LNCaP clone FGC (cell line): ENCODE measurements around the gene TNS3.

Experiments
- DNase-seq: peaks from one replicate; pipeline ENCODE4 v3.0.0-alpha.2; 2011; ENCODE audit warnings: low read depth
- H3K4me3 ChIP-seq: 2 replicates; pipeline ENCODE4 v1.5.1; 2011; ENCODE audit warnings: mild to moderate bottlenecking, low read depth, low read length, control low read depth
- TF ChIP-seq, protein P1 (sequence below): IDR thresholded peaks from 2 replicates; pipeline ENCODE4 v1.5.1; 2012; ENCODE audit warnings: mild to moderate bottlenecking; ENCODE audit not compliant: control insufficient read depth, insufficient read depth; ENCODE audit errors: extremely low read depth

TNS3 gene

DNA sequence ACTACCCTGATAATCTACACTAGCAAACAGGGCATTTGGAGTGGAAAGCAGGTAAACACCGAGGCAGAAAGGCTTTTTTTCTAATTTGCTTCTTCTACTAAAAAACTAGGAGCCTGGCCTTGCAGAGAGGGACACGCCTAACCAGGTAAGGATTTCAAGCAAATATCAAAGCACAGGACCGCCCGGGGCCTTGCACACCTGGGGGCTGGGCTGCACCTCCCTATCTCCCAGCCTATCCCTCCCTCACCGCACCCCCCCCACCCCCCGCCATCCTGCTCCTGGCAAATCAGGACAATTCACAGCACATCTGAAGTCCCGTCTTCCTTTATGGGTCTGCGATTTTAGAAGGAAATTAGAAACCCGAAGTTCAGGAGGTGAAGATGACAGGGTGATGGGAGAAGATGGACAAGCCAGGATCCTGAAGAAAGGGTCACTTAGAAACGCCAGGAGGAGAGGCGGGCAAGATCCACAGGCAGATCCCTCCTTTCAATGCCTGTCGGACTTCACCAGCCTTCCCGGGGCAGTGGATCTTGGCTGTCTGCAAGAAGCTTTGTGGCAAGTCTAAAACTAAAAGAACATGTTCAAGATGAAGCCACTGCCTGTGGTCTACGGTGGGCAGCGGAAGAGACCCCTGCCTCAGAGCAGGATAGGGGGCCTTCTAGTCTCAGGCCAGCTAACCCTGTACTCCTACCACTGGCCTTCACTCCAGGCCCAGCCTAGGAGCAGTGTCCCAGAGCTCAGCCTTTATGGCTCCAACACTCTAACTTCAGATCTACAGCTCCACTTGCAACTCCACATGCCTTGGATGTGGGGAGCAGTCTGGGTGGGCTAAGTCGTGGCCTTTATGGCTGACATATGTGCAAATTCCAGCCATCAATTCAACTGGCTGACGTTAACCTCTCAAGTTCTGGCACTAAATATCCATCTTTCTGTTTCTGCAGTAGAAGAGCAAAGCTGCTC lies 43.9 kb downstream of the TNS3 start:
- DNase-seq = no peak
- TF ChIP-seq, protein P1, sequence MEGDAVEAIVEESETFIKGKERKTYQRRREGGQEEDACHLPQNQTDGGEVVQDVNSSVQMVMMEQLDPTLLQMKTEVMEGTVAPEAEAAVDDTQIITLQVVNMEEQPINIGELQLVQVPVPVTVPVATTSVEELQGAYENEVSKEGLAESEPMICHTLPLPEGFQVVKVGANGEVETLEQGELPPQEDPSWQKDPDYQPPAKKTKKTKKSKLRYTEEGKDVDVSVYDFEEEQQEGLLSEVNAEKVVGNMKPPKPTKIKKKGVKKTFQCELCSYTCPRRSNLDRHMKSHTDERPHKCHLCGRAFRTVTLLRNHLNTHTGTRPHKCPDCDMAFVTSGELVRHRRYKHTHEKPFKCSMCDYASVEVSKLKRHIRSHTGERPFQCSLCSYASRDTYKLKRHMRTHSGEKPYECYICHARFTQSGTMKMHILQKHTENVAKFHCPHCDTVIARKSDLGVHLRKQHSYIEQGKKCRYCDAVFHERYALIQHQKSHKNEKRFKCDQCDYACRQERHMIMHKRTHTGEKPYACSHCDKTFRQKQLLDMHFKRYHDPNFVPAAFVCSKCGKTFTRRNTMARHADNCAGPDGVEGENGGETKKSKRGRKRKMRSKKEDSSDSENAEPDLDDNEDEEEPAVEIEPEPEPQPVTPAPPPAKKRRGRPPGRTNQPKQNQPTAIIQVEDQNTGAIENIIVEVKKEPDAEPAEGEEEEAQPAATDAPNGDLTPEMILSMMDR = no peak
- no peak overlapping the region for H3K4me3 ChIP-seq

DNA sequence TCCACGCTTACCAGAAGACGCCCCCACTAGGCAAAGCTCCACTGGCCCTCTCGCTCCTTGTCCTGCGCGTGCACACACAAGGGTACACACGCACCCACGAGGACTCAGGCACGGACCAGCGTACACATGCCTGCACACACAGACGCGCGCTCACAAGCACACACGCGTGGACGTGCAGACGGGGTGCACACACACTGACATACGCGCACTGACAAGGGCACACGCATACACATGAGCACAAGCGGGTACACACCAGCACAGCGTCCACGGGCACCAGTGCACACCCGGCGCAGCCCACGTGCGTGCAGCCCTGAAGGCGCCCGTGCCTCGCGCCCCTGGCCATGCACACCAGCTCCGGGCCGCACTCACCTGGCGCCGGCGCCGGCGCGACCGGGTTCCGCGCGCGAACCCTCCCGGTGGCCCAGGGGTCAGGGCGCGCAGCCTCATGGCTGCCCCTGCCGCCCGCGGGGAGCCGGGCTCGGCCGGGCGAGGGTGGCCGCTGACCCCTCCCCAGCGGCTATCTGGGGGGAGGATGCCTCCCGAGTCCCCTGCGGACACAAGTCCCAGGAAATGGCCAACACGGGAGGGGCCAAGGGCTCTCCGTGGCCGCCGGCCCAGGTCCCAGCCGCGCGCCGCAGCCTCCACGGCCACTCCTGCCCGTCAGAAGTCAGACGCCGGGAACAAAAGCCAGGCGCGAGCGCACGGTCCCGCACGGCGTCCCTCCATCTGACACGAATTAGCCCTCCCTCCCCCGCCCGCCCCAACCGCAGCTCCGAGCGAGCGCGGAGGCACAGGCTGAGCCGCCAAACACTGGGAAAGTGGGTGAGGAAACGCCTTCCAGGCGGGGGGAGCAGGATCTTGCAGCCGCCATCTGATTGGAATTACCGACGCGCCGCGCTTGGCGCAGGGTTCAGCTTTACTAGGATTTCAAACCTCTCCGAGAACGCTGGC lies 45.0 kb downstream of the TNS3 start:
- H3K4me3 ChIP-seq = no peak overlapping the region
- no peak for DNase-seq
- TF ChIP-seq, protein P1 = no peak

DNA sequence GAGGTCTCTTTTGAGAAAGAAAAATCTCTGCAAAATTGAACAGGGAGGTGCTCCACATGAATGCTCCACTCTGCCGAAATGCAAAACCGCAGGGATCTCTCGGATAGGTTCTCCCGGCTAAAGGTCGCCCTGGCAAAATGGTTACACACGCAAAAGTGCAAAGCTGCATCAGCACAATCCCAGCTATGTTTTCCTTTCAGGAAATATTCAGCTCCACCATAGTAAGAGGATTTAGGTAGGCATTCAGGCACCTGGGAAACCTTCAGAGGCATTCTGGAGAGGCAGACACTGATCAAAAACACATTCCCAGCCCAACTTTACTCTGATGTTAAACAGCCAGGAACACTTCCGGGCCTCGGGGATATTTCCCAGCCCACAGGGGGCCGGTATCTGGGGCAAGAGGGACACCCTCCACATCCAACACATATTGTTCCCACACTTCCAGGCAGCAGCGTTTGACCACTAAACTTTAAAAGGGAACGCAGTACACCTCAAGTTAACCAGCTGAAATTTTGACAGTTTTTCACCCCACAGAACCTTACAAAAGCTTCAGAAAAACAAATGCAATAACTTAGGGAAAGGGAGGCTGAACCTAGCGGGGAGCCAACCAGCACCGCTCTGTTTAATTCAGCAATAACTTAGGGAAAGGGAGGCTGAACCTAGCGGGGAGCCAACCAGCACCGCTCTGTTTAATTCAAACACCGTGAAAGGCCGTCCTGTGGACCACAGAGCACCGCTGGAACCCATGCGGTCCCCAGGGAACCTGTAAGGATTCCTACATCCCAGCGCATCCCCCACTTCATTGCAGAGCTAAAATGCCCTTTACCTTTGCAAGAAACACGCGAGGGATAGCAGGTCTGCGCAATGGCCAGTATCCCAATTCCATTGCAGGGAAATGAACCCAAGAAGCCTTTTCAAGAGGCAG lies 45.9 kb downstream of the TNS3 start:
- no peak for DNase-seq
- H3K4me3 ChIP-seq = no peak overlapping the region
- TF ChIP-seq, protein P1 = no peak

DNA sequence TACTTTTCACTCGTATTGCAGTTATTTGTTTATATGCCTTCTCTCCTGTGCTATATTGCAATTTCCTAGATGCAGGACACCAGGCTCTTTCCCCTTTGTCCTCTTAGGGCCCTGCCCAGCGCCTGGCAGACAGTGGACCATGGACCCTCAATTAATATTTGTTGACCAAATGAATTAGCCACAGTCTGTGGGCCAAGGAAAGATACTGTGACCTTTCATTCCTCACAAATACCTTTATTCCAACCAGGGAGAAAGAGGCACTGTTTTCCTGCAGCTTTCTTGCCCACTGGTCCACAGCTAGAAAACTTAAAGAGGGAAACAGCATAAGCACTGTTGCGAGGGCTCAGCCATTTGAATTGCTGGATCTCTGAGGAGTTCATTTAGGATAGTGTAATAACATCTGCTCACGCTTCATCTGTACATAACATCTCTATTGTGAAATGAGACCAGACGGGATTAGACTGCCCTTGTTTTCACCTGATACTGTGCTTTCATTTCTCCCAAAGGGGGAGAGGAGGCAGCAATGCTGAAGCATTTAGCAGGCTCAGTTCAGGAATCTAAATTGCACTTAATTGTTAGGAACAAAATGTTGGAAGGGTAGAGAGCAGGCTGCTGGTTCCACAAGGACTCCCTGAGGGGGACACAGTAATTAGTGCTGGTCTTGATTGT lies 46.7 kb downstream of the TNS3 start:
- H3K4me3 ChIP-seq = no peak overlapping the region
- DNase-seq = no peak
- TF ChIP-seq, protein P1 = no peak

DNA sequence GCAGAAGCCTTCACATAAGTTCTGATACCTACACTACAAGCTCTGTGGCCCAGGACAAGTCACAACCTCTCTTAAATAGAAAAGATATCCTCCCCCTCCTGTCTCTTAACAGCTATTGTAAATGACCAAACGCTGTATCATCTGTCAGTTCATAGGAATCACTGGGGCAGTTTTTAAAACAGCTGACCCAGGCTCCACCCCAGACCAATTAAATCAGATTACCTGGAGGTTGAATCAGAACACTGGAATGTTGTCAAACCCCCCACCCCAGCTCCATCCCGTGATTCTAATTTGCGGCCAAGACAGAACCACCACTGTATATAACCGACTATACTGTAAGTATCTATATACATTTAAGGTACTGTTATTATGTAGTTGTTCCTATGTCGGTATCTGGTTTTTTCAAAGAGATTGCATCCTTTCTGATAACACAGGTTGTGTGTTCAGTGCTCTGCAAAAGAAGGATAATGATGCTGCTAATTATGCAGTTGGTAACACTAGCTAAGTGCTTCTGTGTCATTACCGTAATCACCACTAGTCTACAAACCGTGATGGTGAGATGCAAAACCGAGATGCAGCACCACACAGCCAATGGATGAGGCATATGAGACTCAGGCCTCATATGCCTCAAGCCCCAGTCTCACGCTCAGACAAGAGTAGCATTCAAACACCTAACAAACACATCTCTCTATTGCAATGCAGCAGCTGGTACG lies 47.4 kb downstream of the TNS3 start:
- TF ChIP-seq, protein P1 = no peak
- no peak for DNase-seq
- no peak overlapping the region for H3K4me3 ChIP-seq
